Peyer's patch (tissue), 4 donors: ENCODE results near the gene OCEL1.

Experiments
- POLR2A ChIP-seq, 2 donors: fragments of 450-650 bp; IDR thresholded peaks; one replicate each; pipeline ENCODE4 v1.5.1; 2017; ENCODE audit warnings: antibody characterized with exemption in 2 of 2, mild to moderate bottlenecking in 2 of 2, moderate library complexity in 2 of 2
- TF ChIP-seq, protein P1 (sequence below), 6 experiments: fragments of 450-650 bp in 4 of 6; fragments of 200-600 bp in 2 of 6; sonication (generic) in 1 of 6; IDR thresholded peaks; one replicate each; pipeline ENCODE4 v1.5.1; 2017 to 2019; ENCODE audit warnings: antibody characterized with exemption in 6 of 6, mild to moderate bottlenecking in 3 of 6, moderate library complexity in 1 of 6

DNA sequence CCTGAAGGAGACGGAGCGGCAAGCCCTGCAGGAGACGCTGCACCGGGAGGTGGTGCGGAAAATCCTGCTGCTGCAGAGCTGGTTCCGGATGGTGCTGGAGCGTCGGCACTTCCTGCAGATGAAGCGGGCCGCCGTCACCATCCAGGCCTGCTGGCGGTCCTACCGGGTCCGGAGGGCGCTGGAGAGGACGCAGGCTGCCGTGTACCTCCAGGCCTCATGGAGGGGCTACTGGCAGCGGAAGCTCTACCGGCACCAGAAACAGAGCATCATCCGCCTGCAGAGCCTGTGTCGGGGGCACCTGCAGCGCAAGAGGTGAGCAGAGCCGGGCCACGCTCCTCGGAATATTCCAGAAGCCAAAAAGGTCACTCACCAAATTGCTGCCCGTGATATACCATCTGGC lies 33.3 kb upstream of the OCEL1 start:
- TF ChIP-seq, protein P1, sequence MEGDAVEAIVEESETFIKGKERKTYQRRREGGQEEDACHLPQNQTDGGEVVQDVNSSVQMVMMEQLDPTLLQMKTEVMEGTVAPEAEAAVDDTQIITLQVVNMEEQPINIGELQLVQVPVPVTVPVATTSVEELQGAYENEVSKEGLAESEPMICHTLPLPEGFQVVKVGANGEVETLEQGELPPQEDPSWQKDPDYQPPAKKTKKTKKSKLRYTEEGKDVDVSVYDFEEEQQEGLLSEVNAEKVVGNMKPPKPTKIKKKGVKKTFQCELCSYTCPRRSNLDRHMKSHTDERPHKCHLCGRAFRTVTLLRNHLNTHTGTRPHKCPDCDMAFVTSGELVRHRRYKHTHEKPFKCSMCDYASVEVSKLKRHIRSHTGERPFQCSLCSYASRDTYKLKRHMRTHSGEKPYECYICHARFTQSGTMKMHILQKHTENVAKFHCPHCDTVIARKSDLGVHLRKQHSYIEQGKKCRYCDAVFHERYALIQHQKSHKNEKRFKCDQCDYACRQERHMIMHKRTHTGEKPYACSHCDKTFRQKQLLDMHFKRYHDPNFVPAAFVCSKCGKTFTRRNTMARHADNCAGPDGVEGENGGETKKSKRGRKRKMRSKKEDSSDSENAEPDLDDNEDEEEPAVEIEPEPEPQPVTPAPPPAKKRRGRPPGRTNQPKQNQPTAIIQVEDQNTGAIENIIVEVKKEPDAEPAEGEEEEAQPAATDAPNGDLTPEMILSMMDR (IDR thresholded peaks at IDR 0.05): no peak
- no peak for TF ChIP-seq POLR2A (IDR thresholded peaks at IDR 0.05)
